Spleen (tissue), 7 donors: ENCODE data around the gene ABHD1.

Experiments
- POLR2A ChIP-seq, 3 donors: fragments of 450-650 bp; IDR thresholded peaks; one replicate each; pipeline ENCODE4 v1.5.1; 2017; ENCODE audit warnings: antibody characterized with exemption in 3 of 3, mild to moderate bottlenecking in 1 of 3
- TF ChIP-seq, protein P1 (sequence below), 11 experiments: fragments of 200-600 bp in 7 of 11; fragments of 450-650 bp in 4 of 11; sonication (generic) in 4 of 11; IDR thresholded peaks in 8 of 11; conservative IDR thresholded peaks in 3 of 11; 1 replicate in 7 of 11; 2 replicates in 4 of 11; pipeline versions ENCODE4 v1.4.0 to v1.8.0; 2016 to 2021; ENCODE audit warnings: antibody characterized with exemption in 11 of 11, inconsistent platforms in 4 of 11, mild to moderate bottlenecking in 1 of 11
- donor health status: DM: no; HTN: no; CAD: no; lungs with moderate emphysema.
- donor health status: DM: no; HTN: no; CAD: no.
- donor health status: DM: no; HTN: no; CAD: no.

- no peak for TF ChIP-seq POLR2A (IDR thresholded peaks at IDR 0.05)
- TF ChIP-seq, protein P1, sequence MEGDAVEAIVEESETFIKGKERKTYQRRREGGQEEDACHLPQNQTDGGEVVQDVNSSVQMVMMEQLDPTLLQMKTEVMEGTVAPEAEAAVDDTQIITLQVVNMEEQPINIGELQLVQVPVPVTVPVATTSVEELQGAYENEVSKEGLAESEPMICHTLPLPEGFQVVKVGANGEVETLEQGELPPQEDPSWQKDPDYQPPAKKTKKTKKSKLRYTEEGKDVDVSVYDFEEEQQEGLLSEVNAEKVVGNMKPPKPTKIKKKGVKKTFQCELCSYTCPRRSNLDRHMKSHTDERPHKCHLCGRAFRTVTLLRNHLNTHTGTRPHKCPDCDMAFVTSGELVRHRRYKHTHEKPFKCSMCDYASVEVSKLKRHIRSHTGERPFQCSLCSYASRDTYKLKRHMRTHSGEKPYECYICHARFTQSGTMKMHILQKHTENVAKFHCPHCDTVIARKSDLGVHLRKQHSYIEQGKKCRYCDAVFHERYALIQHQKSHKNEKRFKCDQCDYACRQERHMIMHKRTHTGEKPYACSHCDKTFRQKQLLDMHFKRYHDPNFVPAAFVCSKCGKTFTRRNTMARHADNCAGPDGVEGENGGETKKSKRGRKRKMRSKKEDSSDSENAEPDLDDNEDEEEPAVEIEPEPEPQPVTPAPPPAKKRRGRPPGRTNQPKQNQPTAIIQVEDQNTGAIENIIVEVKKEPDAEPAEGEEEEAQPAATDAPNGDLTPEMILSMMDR (IDR thresholded peaks at IDR 0.05 in 8 of 11, conservative IDR thresholded peaks at IDR 0.05 in 3 of 11): no peak
These were observed 30.9 kb downstream of the ABHD1 start for GRCh38 chr2:27154488-27154887.
